ENCODE results near the gene BTG4. TPM values are rescaled to one million over a fixed set of nuclear protein-coding genes. Genes with fewer than 3 reads are reported as not detected.

BTG4 gene
- total and polyA plus RNA-seq, 2 of the 8 experiments (the other 6 are each of a cell fraction or from before 2014, with no cell fraction given): 0.06 TPM; not detected in 1

DNA sequence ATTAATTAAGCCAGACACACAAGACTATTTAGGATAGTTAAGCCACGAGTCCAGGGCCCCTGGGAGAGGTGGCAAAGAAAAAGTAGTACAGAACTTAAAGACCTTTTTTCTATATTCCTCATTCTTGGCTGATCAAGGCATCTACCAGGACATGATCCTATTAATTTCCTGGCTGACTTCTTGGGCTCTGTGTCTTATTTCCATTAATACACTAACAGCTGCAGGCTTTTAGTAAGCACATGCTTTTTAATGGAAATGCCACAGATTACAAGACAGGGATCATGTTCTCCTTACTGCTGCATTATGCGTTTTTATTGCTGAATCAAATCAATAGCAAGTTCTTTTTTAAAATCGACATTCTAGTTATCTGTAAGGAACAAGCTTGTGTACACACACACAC lies 35.2 kb downstream of the BTG4 start:
- DNase-seq (ENCODE audit: low read depth in 1 of 2, low spot score in 2 of 2): no peak
- Histone ChIP-seq H3K4ac (replicated peaks; ENCODE audit: insufficient read length, low read depth, low read length) (no peak overlapping the region), H3K4me3 (ENCODE audit: extremely low read depth in 1 of 4, insufficient read depth in 2 of 4, low read depth in 3 of 4, low read length in 4 of 4) (no peak overlapping the region), H2BK20ac (ENCODE audit: low read length) (no peak overlapping the region), H3K14ac (ENCODE audit: insufficient read length) (no peak overlapping the region), H2BK120ac (replicated peaks; ENCODE audit: low read depth, low read length) (no peak overlapping the region), H4K20me1 (replicated peaks in 1 of 2; ENCODE audit: control insufficient read depth in 1 of 2, insufficient read depth in 2 of 2, low read length in 2 of 2) (no peaks in the 10 kb centered on the region), H2AFZ (ENCODE audit: low read length) (no peak overlapping the region), H3K79me1 (ENCODE audit: low read depth, low read length) (no peaks in the 10 kb centered on the region), H3K23ac (ENCODE audit: insufficient read length) (no peak overlapping the region), H3K23me2 (ENCODE audit: low read depth, low read length) (no peaks in the 10 kb centered on the region), H2BK15ac (ENCODE audit: low read length) (no peak overlapping the region), H2AK5ac (ENCODE audit: low read depth, low read length) (no peak overlapping the region), H3K56ac (replicated peaks; ENCODE audit: insufficient read length, low read depth, low read length) (no peak overlapping the region), H3K79me2 (ENCODE audit: control insufficient read depth in 1 of 2, insufficient read depth in 2 of 2, low read length in 2 of 2) (no peaks in the 10 kb centered on the region), H4K5ac (ENCODE audit: insufficient read length, low read depth, low read length) (no peak overlapping the region), H3K4me1 (replicated peaks in 1 of 4; ENCODE audit: control insufficient read depth in 3 of 4, insufficient read depth in 4 of 4, low read length in 3 of 4) (no peaks in the 10 kb centered on the region), H2BK12ac (ENCODE audit: low read depth, low read length) (no peak overlapping the region), H3K18ac (ENCODE audit: extremely low read depth, low read length) (no peak overlapping the region), H3K4me2 (ENCODE audit: insufficient read depth in 1 of 2, low read depth in 2 of 2, low read length in 2 of 2) (no peak overlapping the region), H2BK5ac (ENCODE audit: low read depth, low read length) (no peak overlapping the region), H3K27ac (ENCODE audit: low read depth, low read length) (no peak overlapping the region), H4K8ac (ENCODE audit: extremely low read depth, insufficient read depth, low read length) (no peak overlapping the region), H4K91ac (replicated peaks; ENCODE audit: insufficient read length, low read length) (no peak overlapping the region), H3K9ac (replicated peaks in 1 of 4; ENCODE audit: extremely low read depth in 1 of 4, low read depth in 3 of 4, low read length in 3 of 4) (no peak overlapping the region), H3K9me3 (ENCODE audit: insufficient read depth in 2 of 2, low read depth in 1 of 2, low read length in 1 of 2) (0 out of 4 replicates have a peak, but pooled peaks cover 0 to 3% of the 10 kb centered on the region in 2 experiments), H3K36me3 (ENCODE audit: control insufficient read depth in 2 of 4, insufficient read depth in 4 of 4, low read length in 3 of 4) (no peaks in the 10 kb centered on the region), H3K27me3 (replicated peaks in 1 of 4; ENCODE audit: control insufficient read depth in 3 of 4, extremely low read depth in 1 of 4, insufficient read depth in 3 of 4, low read length in 3 of 4) (0 out of 7 replicates have a peak, but pooled peaks cover 0 to 2% (median 0%) of the 10 kb centered on the region in 4 experiments)
- FAIRE-seq: no peak
- TF ChIP-seq CEBPB (IDR thresholded peaks at IDR 0.05; ENCODE audit: low read depth, low read length) (no peak), BACH1 (IDR thresholded peaks at IDR 0.05; ENCODE audit: low read length) (no peak), KDM1A (IDR thresholded peaks at IDR 0.05; ENCODE audit: borderline replicate concordance, low read length) (no peak), RBBP5 (IDR thresholded peaks at IDR 0.05; ENCODE audit: borderline replicate concordance, low read depth, low read length) (no peak), SIN3A (conservative IDR thresholded peaks at IDR 0.05 in 1 of 2, IDR thresholded peaks at IDR 0.05 in 1 of 2; ENCODE audit: low read depth in 1 of 2, low read length in 2 of 2) (no peak), KDM4A (IDR thresholded peaks at IDR 0.05; ENCODE audit: low read depth, low read length, severe bottlenecking) (no peak), SIX5 (IDR thresholded peaks at IDR 0.05; ENCODE audit: low read depth, low read length) (no peak), RXRA (IDR thresholded peaks at IDR 0.05; ENCODE audit: insufficient read depth, low read depth, low read length) (no peak), TAF1 (IDR thresholded peaks at IDR 0.05; ENCODE audit: low read depth, low read length) (no peak), EGR1 (IDR thresholded peaks at IDR 0.05; ENCODE audit: borderline replicate concordance, low read depth, low read length) (no peak), CHD1 (IDR thresholded peaks at IDR 0.05; ENCODE audit: low read depth, low read length) (no peak), BRCA1 (IDR thresholded peaks at IDR 0.05; ENCODE audit: low read depth, low read length) (no peak), YY1 (IDR thresholded peaks at IDR 0.05; ENCODE audit: low read depth, low read length) (no peak), BCL11A (IDR thresholded peaks at IDR 0.05; ENCODE audit: low read depth in 2 of 2, low read length in 2 of 2) (no peak), POU5F1 (IDR thresholded peaks at IDR 0.05; ENCODE audit: low read depth, low read length) (no peak)
- ChIA-PET CTCF (ENCODE audit: partially characterized antibody) (interaction anchor here (1.0 to 1.5 kb wide), 4 partner anchors 14 to 24 kb away, joined by 3 to 5 read pairs (median 4); no protein-coding TSS in a partner anchor), POLR2A (ENCODE audit: partially characterized antibody) (no interaction called here)
- 80% methylated on average over 3 of the region's 3 CpGs; no CpG with 5 or more reads in 1 of the 2 experiments for WGBS, 2 experiments (ENCODE audit: extremely low coverage in 1 of 2, insufficient coverage in 1 of 2, insufficient read length in 1 of 2, insufficient replicate concordance in 2 of 2, low coverage in 1 of 2, low lambda C conversion rate in 2 of 2, missing lambda C conversion rate in 1 of 2)

Data from H1 (cell line).